SK-N-SH (cell line): ENCODE results near the gene SLC17A1. TPM values are rescaled to one million over a fixed set of nuclear protein-coding genes. Genes with fewer than 3 reads are reported as not detected.

ENCODE experiments used
- CTCF ChIA-PET: fragments of 300-600, 350-600 bp; formaldehyde crosslinking; extraction: SDS; loops from one replicate; lab custom pipeline; 2021; lab: Yijun Ruan, JAX
- POLR2A ChIA-PET: fragments of 350-600 bp; sonication (Branson Sonifier 250); formaldehyde crosslinking; extraction: SDS; loops from one replicate; lab custom pipeline; 2020; ENCODE audit warnings: antibody characterized with exemption, inconsistent platforms; lab: Yijun Ruan, JAX
- DNase-seq: peaks from one replicate; pipeline ENCODE4 v3.0.0; 2012
- H2AFZ ChIP-seq: fragments of 200-600 bp; sonication (generic); 2 replicates; pipeline ENCODE4 v1.8.1; 2016; ENCODE audit warnings: antibody characterized with exemption, mild to moderate bottlenecking, low read depth
- H3F3A ChIP-seq: fragments of 200-600 bp; sonication (generic); replicated peaks from 2 replicates; pipeline ENCODE3; 2016; ENCODE audit warnings: antibody characterized with exemption, mild to moderate bottlenecking; ENCODE audit not compliant: insufficient read depth
- H3K27ac ChIP-seq, 2 experiments: fragments of 200-500 bp in 1 of 2; fragments of 200-600 bp in 1 of 2; sonication (Bioruptor generic) in 1 of 2; sonication (generic), shearing (Covaris generic) in 1 of 2; 2 replicates each; pipeline versions ENCODE4 v1.5.1 to v1.6.1; 2014 to 2016; ENCODE audit warnings: low read depth in 2 of 2, inconsistent platforms in 1 of 2, low read length in 1 of 2, mild to moderate bottlenecking in 1 of 2, mixed read lengths in 1 of 2
- H3K27me3 ChIP-seq: fragments of 200-600 bp; sonication (generic), shearing (Covaris generic); 2 replicates; pipeline ENCODE4 v1.6.1; 2016; ENCODE audit warnings: mixed run types; ENCODE audit not compliant: insufficient read depth
- H3K36me3 ChIP-seq, 2 experiments: fragments of 200-500 bp in 1 of 2; fragments of 200-600 bp in 1 of 2; sonication (Bioruptor generic) in 1 of 2; sonication (generic) in 1 of 2; replicated peaks in 1 of 2; 2 replicates each; pipeline versions ENCODE3 to v1.5.1; 2014 to 2016; ENCODE audit warnings: low read length in 1 of 2, mild to moderate bottlenecking in 1 of 2; ENCODE audit not compliant: insufficient read depth in 2 of 2, control insufficient read depth in 1 of 2
- H3K4me1 ChIP-seq, 2 experiments: fragments of 200-500 bp in 1 of 2; fragments of 200-600 bp in 1 of 2; sonication (Bioruptor generic) in 1 of 2; sonication (generic), shearing (Covaris generic) in 1 of 2; 2 replicates each; pipeline versions ENCODE4 v1.5.1 to v1.6.1; 2014 to 2016; ENCODE audit warnings: low read depth in 1 of 2, low read length in 1 of 2, mixed run types in 1 of 2; ENCODE audit not compliant: insufficient read depth in 2 of 2, control insufficient read depth in 1 of 2
- H3K4me2 ChIP-seq: fragments of 200-600 bp; sonication (generic), shearing (Covaris generic); 2 replicates; pipeline ENCODE4 v1.6.1; 2017; ENCODE audit warnings: mixed run types
- H3K4me3 ChIP-seq, 2 experiments: fragments of 200-500 bp in 1 of 2; fragments of 200-600 bp in 1 of 2; sonication (Bioruptor generic) in 1 of 2; sonication (generic), shearing (Covaris generic) in 1 of 2; 2 replicates each; pipeline versions ENCODE4 v1.5.1 to v1.8.1; 2014 to 2016; ENCODE audit warnings: low read depth in 2 of 2, inconsistent platforms in 1 of 2, low read length in 1 of 2, mild to moderate bottlenecking in 1 of 2, mixed read lengths in 1 of 2, moderate library complexity in 1 of 2
- H3K79me2 ChIP-seq: fragments of 200-600 bp; sonication (generic); 2 replicates; pipeline ENCODE4 v1.8.1; 2017; ENCODE audit warnings: mild to moderate bottlenecking; ENCODE audit not compliant: insufficient read depth
- H3K9ac ChIP-seq: fragments of 200-600 bp; sonication (generic); 2 replicates; pipeline ENCODE4 v1.6.1; 2017; ENCODE audit warnings: mixed run types
- H3K9me2 ChIP-seq: fragments of 200-600 bp; sonication (generic); 2 replicates; pipeline ENCODE4 v1.6.1; 2017; ENCODE audit warnings: mixed run types
- H3K9me3 ChIP-seq: fragments of 200-600 bp; sonication (generic); 2 replicates; pipeline ENCODE4 v1.6.1; 2017; ENCODE audit warnings: mixed run types, mild to moderate bottlenecking, moderate library complexity
- H4K20me1 ChIP-seq: fragments of 200-600 bp; sonication (generic); 2 replicates; pipeline ENCODE4 v1.6.1; 2017; ENCODE audit warnings: mild to moderate bottlenecking, mixed run types; ENCODE audit not compliant: insufficient read depth
- ELF1 ChIP-seq: IDR thresholded peaks from 2 replicates; pipeline ENCODE4 v1.4.0; 2012
- EP300 ChIP-seq, 2 experiments: IDR thresholded peaks; 2 replicates each; pipeline versions ENCODE4 v1.4.0 to v1.6.1; 2012; ENCODE audit warnings: borderline replicate concordance in 1 of 2, low read depth in 1 of 2, low read length in 1 of 2
- EZH2phosphoT487 ChIP-seq: fragments of 200-600 bp; sonication (generic); IDR thresholded peaks from 2 replicates; pipeline ENCODE4 v1.6.1; 2017; ENCODE audit warnings: low read depth, mixed run types, mild to moderate bottlenecking, antibody characterized with exemption, moderate library complexity, borderline replicate concordance
- FOXJ3 ChIP-seq: sonication (generic); formaldehyde crosslinking; IDR thresholded peaks from 2 replicates; pipeline ENCODE4 v1.5.1; 2020; ENCODE audit warnings: mild to moderate bottlenecking, missing genetic modification reagents
- FOXM1 ChIP-seq: IDR thresholded peaks from 2 replicates; pipeline ENCODE4 v1.4.0; 2012; ENCODE audit warnings: low read depth, mild to moderate bottlenecking
- GABPA ChIP-seq: IDR thresholded peaks from 2 replicates; pipeline ENCODE4 v1.4.0; 2012; ENCODE audit warnings: low read depth, mild to moderate bottlenecking
- MEF2A ChIP-seq: IDR thresholded peaks from 2 replicates; pipeline ENCODE4 v1.4.0; 2012; ENCODE audit warnings: low read depth, borderline replicate concordance
- MXI1 ChIP-seq: IDR thresholded peaks from 2 replicates; pipeline ENCODE4 v1.6.1; 2012; ENCODE audit warnings: mild to moderate bottlenecking, low read depth, low read length, improper control_type of control experiment
- NFIC ChIP-seq: IDR thresholded peaks from 2 replicates; pipeline ENCODE4 v1.4.0; 2012; ENCODE audit warnings: borderline replicate concordance
- NRF1 ChIP-seq: IDR thresholded peaks from 2 replicates; pipeline ENCODE4 v1.6.1; 2012; ENCODE audit warnings: low read depth, mild to moderate bottlenecking, low read length
- POLR2AphosphoS5 ChIP-seq: IDR thresholded peaks from 2 replicates; pipeline ENCODE4 v1.6.1; 2012; ENCODE audit warnings: low read depth, low read length
- RAD21 ChIP-seq: IDR thresholded peaks from 2 replicates; pipeline ENCODE4 v1.6.1; 2012; ENCODE audit warnings: mild to moderate bottlenecking, low read length
- REST ChIP-seq: IDR thresholded peaks from 2 replicates; pipeline ENCODE4 v1.6.1; 2012; ENCODE audit warnings: mild to moderate bottlenecking, low read depth, low read length, moderate library complexity
- SMC3 ChIP-seq: IDR thresholded peaks from 2 replicates; pipeline ENCODE4 v1.6.1; 2012; ENCODE audit warnings: low read depth, low read length, improper control_type of control experiment
- TCF12 ChIP-seq: IDR thresholded peaks from 2 replicates; pipeline ENCODE4 v1.4.0; 2012
- USF1 ChIP-seq: IDR thresholded peaks from 2 replicates; pipeline ENCODE4 v1.4.0; 2012; ENCODE audit warnings: low read depth, borderline replicate concordance
- ZBTB33 ChIP-seq: IDR thresholded peaks from 2 replicates; pipeline ENCODE4 v1.4.0; 2012; ENCODE audit warnings: low read depth, borderline replicate concordance
- WGBS: methylation state at CpG from one replicate; pipeline ENCODE4 v1.1.6; 2017; ENCODE audit warnings: low lambda C conversion rate; 5-methylcytosine and 5-hydroxymethylcytosine counted together
- polyA plus RNA-seq, 3 experiments: library from polyadenylated mRNA; depleted of rRNA; stranded (reverse); fragments of >200 nt; gene quantifications; 2 replicates each; pipeline ENCODE4 v1.2.3, GENCODE V29; 2012
- TF ChIP-seq, protein P1 (sequence below): fragments of 150-350 bp; IDR thresholded peaks from 2 replicates; pipeline ENCODE4 v1.6.1; 2016; ENCODE audit warnings: mild to moderate bottlenecking, low read depth, low read length
- TF ChIP-seq, protein P2 (sequence below): fragments of 200-600 bp; sonication (generic); IDR thresholded peaks from 2 replicates; pipeline ENCODE4 v1.6.1; 2017; ENCODE audit warnings: antibody characterized with exemption, mild to moderate bottlenecking, moderate library complexity

The SLC17A1 gene
- polyA plus RNA-seq, 1 of the 3 experiments (the other 2 are of a cell fraction): not detected

- Histone ChIP-seq H3K79me2 (no peaks in the 10 kb centered on the region), H3K27me3 (no peaks in the 10 kb centered on the region), H3K9me2 (no peaks in the 10 kb centered on the region), H3K4me3 (no peak overlapping the region), H3K36me3 (no peaks in the 10 kb centered on the region), H3K4me2 (no peak overlapping the region), H3K9ac (no peak overlapping the region), H3K27ac (no peak overlapping the region), H3K9me3 (no peaks in the 10 kb centered on the region), H4K20me1 (no peaks in the 10 kb centered on the region), H3K4me1 (no peaks in the 10 kb centered on the region), H3F3A (no peaks in the 10 kb centered on the region), H2AFZ (no peak overlapping the region)
- ChIA-PET POLR2A (no interaction called here), CTCF (interaction anchor here (1.8 kb wide), 1 partner anchor 26 kb away, joined by 4 read pairs; no protein-coding TSS in a partner anchor)
- TF ChIP-seq ZBTB33 (no peak), FOXM1 (no peak), EZH2phosphoT487 (no peak), MXI1 (no peak), EP300 (IDR thresholded peaks at IDR 0.05; ENCODE audit: borderline replicate concordance in 1 of 2, low read depth in 1 of 2, low read length in 1 of 2) (no peak), NFIC (no peak), SMC3 (no peak), NRF1 (no peak)
- DNase-seq: no peak
- WGBS: 47% methylated on average over 4 of the region's 4 CpGs
Measured at GRCh38 chr6:25745836-25746235, 86.0 kb downstream of the SLC17A1 start.

DNA sequence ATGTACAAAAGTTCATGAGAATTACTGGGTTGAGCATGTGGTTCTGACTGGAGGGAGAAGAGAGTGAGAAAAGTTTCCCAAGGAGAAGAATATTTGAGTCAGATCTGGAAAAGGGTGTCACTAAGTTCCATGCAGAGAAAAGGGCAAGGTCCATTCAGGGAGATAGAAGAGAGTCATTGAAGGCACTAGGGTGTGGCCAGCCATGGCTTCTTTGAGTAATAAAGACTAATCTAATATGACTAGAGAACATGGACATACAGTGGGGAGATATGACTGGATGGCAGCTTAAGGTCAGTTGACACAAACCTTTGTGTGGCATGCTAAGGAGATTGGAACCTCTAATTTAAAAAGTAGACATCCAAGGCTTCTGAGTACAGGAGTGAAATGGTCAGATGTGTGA, 88.0 kb downstream of the SLC17A1 start:
- H3K9me3 ChIP-seq: no peaks in the 10 kb centered on the region
- DNase-seq: no peak
- no peak overlapping the region for H3K9ac ChIP-seq
- H4K20me1 ChIP-seq: no peaks in the 10 kb centered on the region
- H3K27me3 ChIP-seq: no peaks in the 10 kb centered on the region
- no peaks in the 10 kb centered on the region for H3F3A ChIP-seq
- no peaks in the 10 kb centered on the region for H3K4me1 ChIP-seq
- no peaks in the 10 kb centered on the region for H3K36me3 ChIP-seq
- H3K27ac ChIP-seq: no peak overlapping the region
- POLR2A ChIA-PET: no interaction called here
- H3K79me2 ChIP-seq: no peaks in the 10 kb centered on the region
- CTCF ChIA-PET: interaction anchor here (1.2 to 1.8 kb wide), 2 partner anchors 24 kb away, joined by 3 to 4 read pairs; no protein-coding TSS in a partner anchor
- no peaks in the 10 kb centered on the region for H3K9me2 ChIP-seq
- no peak overlapping the region for H2AFZ ChIP-seq
- H3K4me2 ChIP-seq: no peak overlapping the region
- TF ChIP-seq RAD21: no peak
- no peak for TF ChIP-seq EP300 (IDR thresholded peaks at IDR 0.05; ENCODE audit: borderline replicate concordance in 1 of 2, low read depth in 1 of 2, low read length in 1 of 2)
- no peak for TF ChIP-seq NFIC
- TF ChIP-seq REST: no peak
- TF ChIP-seq TCF12: no peak
- TF ChIP-seq SMC3: no peak
- no peak for TF ChIP-seq USF1
- no peak for TF ChIP-seq POLR2AphosphoS5
- TF ChIP-seq GABPA: no peak
- TF ChIP-seq, protein P1, sequence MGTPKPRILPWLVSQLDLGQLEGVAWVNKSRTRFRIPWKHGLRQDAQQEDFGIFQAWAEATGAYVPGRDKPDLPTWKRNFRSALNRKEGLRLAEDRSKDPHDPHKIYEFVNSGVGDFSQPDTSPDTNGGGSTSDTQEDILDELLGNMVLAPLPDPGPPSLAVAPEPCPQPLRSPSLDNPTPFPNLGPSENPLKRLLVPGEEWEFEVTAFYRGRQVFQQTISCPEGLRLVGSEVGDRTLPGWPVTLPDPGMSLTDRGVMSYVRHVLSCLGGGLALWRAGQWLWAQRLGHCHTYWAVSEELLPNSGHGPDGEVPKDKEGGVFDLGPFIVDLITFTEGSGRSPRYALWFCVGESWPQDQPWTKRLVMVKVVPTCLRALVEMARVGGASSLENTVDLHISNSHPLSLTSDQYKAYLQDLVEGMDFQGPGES: no peak
- TF ChIP-seq, protein P2, sequence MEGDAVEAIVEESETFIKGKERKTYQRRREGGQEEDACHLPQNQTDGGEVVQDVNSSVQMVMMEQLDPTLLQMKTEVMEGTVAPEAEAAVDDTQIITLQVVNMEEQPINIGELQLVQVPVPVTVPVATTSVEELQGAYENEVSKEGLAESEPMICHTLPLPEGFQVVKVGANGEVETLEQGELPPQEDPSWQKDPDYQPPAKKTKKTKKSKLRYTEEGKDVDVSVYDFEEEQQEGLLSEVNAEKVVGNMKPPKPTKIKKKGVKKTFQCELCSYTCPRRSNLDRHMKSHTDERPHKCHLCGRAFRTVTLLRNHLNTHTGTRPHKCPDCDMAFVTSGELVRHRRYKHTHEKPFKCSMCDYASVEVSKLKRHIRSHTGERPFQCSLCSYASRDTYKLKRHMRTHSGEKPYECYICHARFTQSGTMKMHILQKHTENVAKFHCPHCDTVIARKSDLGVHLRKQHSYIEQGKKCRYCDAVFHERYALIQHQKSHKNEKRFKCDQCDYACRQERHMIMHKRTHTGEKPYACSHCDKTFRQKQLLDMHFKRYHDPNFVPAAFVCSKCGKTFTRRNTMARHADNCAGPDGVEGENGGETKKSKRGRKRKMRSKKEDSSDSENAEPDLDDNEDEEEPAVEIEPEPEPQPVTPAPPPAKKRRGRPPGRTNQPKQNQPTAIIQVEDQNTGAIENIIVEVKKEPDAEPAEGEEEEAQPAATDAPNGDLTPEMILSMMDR: no peak
- no peak for TF ChIP-seq FOXJ3 (CRISPR knock-in tag)
- TF ChIP-seq MEF2A: no peak
- TF ChIP-seq ELF1: no peak
- TF ChIP-seq EZH2phosphoT487: no peak
- no peak overlapping the region for H3K4me3 ChIP-seq
